Uterus (tissue), 2 donors: ENCODE measurements around the gene SNF8.

Source experiments
- CTCF ChIP-seq, 4 experiments: fragments of 200-600 bp in 2 of 4; fragments of 450-650 bp in 2 of 4; sonication (generic) in 2 of 4; IDR thresholded peaks; one replicate each; pipeline ENCODE4 v1.5.1; 2016 to 2019; ENCODE audit warnings: antibody characterized with exemption in 4 of 4, mild to moderate bottlenecking in 2 of 4, moderate library complexity in 1 of 4
- POLR2A ChIP-seq, 2 donors: fragments of 450-650 bp; IDR thresholded peaks; one replicate each; pipeline ENCODE4 v1.6.1; 2016; ENCODE audit warnings: antibody characterized with exemption in 2 of 2, mild to moderate bottlenecking in 1 of 2, moderate library complexity in 1 of 2

DNA sequence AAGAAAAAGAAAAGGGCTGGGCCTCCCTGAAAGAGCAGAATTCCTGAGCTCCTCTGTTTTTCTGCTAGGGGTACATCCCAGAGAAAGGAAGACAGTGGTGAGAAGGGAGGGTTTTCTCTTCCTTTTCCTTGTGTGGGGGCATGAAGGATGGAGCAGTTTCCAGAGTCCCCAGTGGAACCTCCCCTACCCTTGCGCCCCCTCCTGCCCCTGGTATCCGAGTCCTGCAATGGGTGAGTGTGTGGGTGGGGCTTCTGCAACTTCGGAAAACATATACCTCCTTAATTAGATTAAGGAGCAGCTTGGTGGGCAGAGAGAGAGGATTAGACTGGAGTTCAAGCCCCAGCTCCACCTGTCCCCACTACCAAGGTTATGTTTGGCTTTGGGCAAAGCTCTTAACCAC is 29.2 kb upstream of the SNF8 start:
- TF ChIP-seq CTCF (IDR thresholded peaks at IDR 0.05): no peak
- no peak for TF ChIP-seq POLR2A (IDR thresholded peaks at IDR 0.05)
